Sciatic nerve (tissue), 2 donors: ENCODE data around the gene CNKSR2. TPM values are rescaled to one million over a fixed set of nuclear protein-coding genes. Genes with fewer than 3 reads are reported as not detected.

Source experiments
- ATAC-seq: fragments of 200-7000 bp; cut with Tn5 transposase; one replicate; pipeline ENCODE4 v1.9.1; 2020; ENCODE audit warnings: mild to moderate bottlenecking, moderate library complexity
- DNase-seq: peaks from one replicate; pipeline ENCODE4 v3.0.0-alpha.2; 2020; ENCODE audit warnings: low spot score
- intact Hi-C: fragments of 100-400 bp; cut with DNase I; formaldehyde crosslinking; loops from one replicate; pipeline ENCODE4 v1.14.2; 2022
- total RNA-seq: library from RNA; stranded (reverse); fragmentation: NEBNext Ultra II Directional; extraction: Animal tissue kit (Norgen Biotek cat#: 25700); gene quantifications from one replicate; pipeline ENCODE4 v1.2.1, GENCODE V29; 2021
- donor health status: DM: no; HTN: no; CAD: no.
- donor health status: DM: no; HTN: no; CAD: no.

Gene CNKSR2
- total RNA-seq, 1 donor from 2014 or later = 16.8 TPM

DNA sequence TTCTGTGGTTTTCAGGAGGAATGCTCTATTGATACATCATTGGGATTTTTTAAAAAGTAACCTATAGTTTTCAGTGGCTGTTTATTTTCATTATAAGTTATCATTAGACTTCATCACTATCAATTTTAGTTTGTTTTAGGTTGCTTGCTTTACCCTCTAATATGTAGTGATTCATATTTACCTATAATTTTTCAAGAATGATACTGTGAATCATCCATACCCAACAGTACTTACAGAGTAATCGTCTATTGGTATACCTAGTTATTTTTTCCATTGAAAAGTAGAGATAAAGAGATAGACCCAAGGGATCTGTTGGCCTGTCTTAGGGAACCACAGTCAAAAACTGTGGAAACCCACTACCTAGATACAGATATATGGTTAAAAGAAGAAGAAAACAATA, 200.6 kb downstream of the CNKSR2 start:
- DNase-seq (no peak), ATAC-seq (no peak)
- intact Hi-C loops = no loop called here

GRCh38 chrX:21581479-21581878, 207.3 kb downstream of the CNKSR2 start:
- DNase-seq (no peak), ATAC-seq (no peak)
- intact Hi-C loops = no loop called here

DNA sequence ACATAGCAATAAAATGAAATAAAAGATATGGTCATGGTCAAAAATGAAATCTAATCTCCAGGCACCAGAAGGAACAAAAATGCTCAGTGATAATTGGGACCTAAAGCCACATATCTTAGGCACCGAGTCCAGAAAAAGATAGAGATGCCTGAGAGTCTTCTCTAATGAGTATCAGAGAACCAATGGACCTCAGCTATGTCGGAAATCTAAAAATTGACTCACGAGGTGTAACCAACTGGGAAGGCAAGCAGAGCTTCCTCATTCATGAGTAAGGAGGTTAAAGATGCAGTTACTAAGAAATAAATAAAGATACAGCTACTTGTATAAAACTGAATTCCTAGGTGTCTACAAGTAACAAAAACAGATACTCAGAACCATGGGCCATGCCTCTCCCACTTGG, 211.8 kb downstream of the CNKSR2 start:
- intact Hi-C loops = no loop called here
- no peak for ATAC-seq
- DNase-seq = no peak

DNA sequence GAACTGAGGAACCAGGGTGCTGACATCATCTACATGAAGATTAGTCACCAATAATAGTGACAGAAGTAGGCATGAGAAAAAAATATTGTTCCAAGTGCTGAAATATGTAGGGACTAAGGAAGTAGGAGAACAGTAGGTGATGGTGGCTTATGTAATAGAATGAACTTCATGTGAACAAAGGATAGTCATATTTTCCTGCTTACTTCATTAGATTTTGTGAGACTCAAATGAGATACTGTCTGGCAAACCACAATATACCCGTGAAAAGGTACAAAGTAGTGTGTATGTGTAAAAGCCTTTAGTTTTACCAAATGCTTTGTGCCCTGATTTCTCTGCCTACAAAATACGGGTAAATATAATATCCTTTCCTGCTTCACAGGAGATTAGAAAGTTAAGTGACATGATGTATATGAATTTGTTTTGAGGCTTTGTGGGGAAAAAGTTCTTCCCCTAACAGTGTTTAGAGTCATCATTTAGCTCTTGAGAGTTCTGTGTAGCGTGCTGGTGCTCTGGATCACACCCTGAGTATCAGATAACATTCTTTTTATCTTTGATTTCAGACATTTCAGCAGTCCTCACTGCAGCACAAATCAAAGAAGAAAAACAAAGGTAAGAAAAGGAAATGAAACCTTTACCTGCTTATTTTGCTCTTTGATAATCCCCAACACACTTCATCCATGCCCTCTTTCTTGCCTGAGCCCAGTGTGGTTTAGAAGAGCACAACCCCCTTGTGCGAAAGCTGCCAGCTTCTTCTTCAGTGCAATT, 216.0 kb downstream of the CNKSR2 start:
- intact Hi-C loops = no loop called here
- DNase-seq (no peak), ATAC-seq (no peak)

GRCh38 chrX:21606002-21606401, 231.8 kb downstream of the CNKSR2 start:
- intact Hi-C loops = no loop called here
- DNase-seq = no peak
- ATAC-seq = no peak

- no peak for DNase-seq
- no peak for ATAC-seq
- intact Hi-C loops = no loop called here
These were observed 235.9 kb downstream of the CNKSR2 start for GRCh38 chrX:21610168-21610567.

GRCh38 chrX:21612154-21612553, 237.9 kb downstream of the CNKSR2 start:
- DNase-seq = no peak
- no peak for ATAC-seq

DNA sequence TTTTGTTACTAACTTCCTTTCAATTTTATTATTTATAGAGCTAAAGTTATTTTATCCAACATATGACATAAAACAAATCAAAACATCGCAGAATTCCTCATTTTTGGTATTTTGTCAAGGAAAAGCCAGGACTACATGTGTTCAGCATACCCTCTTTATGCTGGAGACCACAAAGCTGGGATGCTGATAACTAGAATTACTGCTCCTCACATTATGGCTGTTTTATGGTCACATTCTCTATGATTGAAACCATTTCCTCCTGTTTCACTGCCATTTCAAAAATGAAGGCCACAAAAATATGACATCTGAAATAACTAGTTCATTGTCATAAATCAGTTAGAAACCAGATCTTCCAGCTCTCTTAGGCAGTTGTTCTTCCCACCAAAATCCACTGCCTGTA, 242.2 kb downstream of the CNKSR2 start:
- ATAC-seq = no peak
- intact Hi-C loops = no loop called here

More at GRCh38 chrX:21612154-21612553, 237.9 kb downstream of the CNKSR2 start:
- intact Hi-C loops = no loop called here

DNA sequence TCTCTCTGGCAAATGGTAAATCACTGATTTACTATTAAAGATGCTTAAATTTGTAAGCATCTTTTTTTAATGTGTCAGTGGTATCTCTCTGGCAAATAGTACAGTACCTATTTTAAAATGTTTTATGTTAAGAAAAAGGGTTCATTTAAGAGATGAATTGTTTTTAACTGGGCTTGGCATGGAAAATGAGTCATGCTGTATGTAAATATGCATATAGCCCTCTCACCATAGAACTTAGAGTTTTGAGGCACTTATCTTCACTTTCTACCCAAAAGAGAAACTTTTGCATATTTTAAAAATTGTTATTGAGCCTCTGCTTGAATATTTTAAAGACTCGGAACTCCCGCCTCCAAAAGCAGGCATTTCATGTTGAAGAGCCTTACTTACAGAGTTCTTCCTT, 246.0 kb downstream of the CNKSR2 start:
- intact Hi-C loops = no loop called here
- DNase-seq = no peak
- ATAC-seq = no peak

More for the DNA sequence above, 242.2 kb downstream of the CNKSR2 start:
- no peak for DNase-seq

DNA sequence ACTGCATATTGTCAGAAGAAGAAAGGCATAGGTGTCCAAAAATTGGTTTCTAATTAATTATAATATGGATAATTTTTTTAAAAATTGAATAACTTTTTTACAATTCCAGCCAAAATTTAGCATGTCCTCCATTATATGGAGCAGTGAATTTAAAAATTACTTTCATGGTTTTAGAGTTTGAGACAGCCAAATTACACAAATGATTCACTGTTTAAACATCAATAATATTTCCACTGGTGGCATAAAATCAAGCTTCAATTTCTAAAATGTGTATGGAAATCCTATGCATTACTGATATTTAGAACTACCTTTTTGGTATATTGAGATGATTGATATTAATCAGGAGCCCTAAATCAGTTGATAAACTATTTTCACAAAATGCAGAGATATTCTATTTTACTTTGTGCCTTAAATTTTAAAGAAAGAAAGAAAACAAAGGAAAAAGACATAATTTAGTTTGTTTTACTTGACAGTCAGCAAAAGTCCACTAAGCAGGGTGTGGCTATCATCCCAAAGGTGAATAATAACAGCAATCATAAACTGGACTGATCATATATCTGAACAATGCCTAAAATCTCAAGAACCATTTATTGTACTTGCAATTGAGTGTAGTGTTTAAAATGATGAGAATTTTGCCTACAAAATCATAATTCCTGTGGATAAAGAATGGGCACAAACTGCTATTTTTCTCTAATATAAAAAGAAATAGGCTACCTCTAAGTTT, 249.7 kb downstream of the CNKSR2 start:
- intact Hi-C loops = no loop called here
- no peak for DNase-seq
- ATAC-seq = no peak

DNA sequence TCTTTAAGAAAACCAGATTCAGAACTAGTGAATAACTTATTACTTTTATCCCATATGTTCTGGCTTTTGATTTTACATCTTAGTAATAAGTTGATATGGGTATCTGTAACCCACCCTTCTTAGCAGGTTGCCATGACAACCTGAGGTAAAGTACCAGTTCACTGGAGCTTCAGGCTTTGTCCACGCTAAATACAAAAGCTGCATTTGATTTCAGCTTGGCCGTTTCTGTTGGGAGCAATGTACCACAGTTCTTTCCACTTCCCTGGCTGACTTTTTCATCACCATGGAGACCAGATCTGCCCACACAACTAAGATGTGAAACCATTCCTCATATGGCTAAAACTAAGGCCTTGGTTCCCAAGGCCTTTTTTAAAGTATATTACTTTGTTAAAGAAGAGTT, 257.8 kb downstream of the CNKSR2 start:
- no peak for ATAC-seq
- intact Hi-C loops = no loop called here
- no peak for DNase-seq

GRCh38 chrX:21638311-21638710, 264.1 kb downstream of the CNKSR2 start:
- no peak for ATAC-seq
- DNase-seq = no peak
- intact Hi-C loops = no loop called here

DNA sequence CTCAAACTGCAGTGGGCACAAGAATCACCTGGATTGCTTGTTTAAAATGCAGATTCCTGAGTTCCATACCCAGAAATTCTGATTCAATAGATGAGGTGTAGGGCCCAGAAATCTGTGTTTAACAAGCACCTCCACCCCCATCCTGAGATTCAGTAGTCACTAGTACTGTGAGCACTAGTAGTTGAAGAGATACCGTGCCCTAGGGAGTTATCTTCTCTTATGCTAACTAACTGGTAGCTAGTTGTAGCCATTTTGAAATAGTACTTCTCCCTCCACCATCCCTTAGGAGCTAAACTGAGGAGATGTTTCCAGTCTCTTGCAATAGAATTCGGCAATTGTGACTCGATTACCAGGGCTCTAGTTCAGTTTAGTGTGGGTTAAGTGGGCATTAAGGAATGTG, 265.6 kb downstream of the CNKSR2 start:
- ATAC-seq (no peak), DNase-seq (no peak)
- intact Hi-C loops = no loop called here

DNA sequence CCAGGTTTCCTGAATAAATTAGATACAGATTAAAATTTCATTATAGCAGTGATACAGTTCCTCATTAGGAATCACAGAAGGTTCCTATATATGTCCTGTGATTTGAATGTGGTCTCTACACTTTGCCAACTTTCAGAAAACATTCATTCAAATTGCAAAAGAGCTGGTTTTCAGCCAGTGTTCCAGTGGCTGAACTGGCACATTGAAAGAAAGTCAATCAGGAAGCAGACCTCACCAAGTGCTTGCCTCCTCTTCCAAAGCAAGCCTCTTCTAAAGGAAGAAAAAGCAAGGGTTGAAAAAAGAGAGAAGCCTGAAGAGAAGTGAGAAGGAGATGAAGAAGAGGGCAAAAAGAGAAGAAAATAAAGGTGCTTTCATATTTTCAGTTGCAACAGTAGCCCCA, 271.2 kb downstream of the CNKSR2 start:
- ATAC-seq (no peak), DNase-seq (no peak)
- intact Hi-C loops = no loop called here

GRCh38 chrX:21645886-21646285, 271.7 kb downstream of the CNKSR2 start:
- no peak for ATAC-seq

DNA sequence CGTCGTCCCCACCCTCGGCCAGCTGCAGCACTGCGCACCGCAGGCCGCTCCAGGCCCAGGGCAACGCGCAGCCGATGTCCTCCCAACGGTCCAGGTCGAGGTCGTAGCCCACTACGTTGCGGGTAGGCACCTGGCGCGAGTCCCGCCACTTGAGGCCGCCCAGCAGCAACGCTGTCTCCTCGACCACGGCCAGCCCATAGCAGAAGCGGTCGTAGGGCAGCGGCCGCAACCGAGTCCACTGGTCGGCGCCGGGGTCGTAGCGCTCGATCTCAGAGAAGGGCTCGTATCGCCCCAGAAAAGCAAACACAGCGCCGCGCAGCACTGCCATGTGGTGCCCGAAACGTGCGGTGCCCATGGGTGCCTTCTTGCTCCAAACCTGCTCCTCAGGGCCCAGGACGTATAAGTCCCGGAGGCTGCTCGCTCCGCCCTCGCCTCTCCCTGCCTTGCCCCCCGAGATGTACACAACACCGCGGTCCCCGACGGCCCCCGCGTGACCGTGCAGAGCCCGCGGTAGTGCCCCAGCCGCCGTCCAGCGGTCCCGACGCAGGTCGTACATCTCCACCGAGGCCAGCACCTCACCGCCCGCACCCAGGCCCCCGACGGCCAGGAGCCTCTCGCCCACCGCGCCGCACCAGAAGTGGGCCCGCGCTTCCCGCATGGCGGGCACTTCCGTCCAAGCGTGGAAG, 281.8 kb downstream of the CNKSR2 start:
- intact Hi-C loops = no loop called here
- DNase-seq (no peak), ATAC-seq (peak; percentile 41)

More at GRCh38 chrX:21645886-21646285, 271.7 kb downstream of the CNKSR2 start:
- intact Hi-C loops = no loop called here
- DNase-seq = no peak

DNA sequence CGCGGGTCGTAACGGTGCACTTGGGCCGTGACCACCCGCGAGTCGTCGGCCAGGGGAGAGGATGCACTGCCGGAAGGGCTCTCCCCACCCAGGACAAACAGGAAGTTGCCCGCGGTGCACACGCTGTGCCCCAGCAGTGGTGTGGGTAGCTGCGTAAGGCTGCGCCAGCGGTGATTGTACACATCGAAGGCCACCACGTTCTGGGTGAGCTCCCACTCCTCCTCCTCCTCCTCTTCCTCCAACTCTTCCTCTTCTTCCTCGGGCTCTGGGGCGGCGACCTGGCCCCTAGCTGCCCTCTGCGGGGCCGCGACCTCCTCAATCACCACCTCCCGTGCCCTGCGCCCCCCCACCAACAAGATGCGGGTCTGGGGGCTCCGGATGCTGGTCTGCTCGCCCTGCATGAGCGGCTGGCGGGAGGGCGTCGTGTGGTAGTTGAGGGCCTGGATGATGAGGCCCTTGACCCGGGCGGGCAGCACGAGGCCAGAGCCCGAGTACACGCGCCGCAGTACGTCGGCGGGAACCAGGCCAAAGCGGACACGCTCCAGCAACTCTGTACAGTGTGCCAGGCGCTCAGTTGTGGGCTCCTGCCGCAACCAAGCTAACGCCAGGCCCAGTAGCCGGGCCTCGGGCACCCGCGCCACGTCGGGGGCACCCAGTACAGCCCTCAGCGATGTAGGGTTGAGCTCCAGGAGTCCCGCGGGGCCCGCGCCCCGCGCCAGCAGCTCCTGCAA, 282.5 kb downstream of the CNKSR2 start:
- ATAC-seq = no peak
- intact Hi-C loops = no loop called here
- DNase-seq = no peak

DNA sequence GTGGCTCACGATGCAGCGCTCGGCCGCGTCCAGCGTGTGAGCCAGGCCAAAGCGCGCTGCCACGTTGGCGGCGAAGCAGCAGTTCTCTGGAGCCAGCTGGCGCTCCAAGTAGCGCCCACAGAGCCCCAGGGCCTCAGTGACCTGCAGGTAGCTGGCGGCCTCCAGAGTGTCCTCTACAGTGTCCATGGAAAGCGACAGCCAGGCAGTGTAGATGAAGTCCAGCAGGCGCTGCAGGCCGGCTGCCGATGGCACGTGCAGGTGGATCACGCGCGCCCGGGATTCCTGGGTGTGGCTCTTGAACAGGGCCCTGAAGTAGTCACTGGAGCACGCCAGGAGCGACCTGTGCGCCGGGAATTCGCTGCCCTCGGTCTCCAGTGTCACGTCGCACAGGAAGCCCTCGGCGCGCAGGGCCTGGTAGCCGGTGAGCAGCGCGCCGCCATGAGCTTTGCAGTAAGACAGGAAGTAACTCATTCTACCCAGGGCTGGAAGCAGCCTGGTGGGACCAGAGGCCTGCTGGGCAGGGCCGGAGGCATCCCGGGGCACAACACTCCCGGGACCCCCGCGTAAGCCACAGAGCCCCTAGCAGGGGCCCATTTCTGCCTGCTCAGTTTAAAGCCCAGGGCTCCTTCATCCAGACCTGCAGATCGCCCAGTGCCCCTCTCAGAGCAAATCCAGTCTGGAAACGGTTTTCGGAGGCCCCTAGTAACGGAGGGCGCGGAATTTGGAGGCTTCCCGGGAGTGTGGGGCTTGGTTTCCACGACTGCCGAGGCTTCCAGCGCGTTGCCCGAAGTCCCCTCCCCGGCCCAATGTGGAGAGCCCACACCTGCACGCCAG, 283.3 kb downstream of the CNKSR2 start:
- DNase-seq (no peak), ATAC-seq (peak; percentile 12)
- intact Hi-C loops = no loop called here
